OCI-LY7 (cell line): ENCODE measurements around the gene GALNT9. TPM values are rescaled to one million over a fixed set of nuclear protein-coding genes. Genes with fewer than 3 reads are reported as not detected.
A peak's percentile ranks its signal among the peaks of the same experiment; 100 is the strongest.

Experiments
- BruUV-seq: library from RNA; stranded (reverse); fragments of 400-500 nt; replicated peaks from 2 replicates; lab custom pipeline; 2021; lab: Mats Ljungman, UMichigan
- CTCF ChIA-PET: fragments of 300-600 bp; sonication (Branson Sonifier 250); formaldehyde crosslinking; loops from one replicate; lab custom pipeline; 2022; ENCODE audit warnings: antibody characterized with exemption; ENCODE audit not compliant: unreplicated experiment; lab: Charles Lee
- POLR2A ChIA-PET: fragments of 300-600 bp; sonication (Branson Sonifier 250); formaldehyde crosslinking; loops from one replicate; lab custom pipeline; 2022; ENCODE audit warnings: antibody characterized with exemption; lab: Charles Lee
- DNase-seq: peaks from one replicate; pipeline ENCODE4 v3.0.0-alpha.2; 2015; ENCODE audit warnings: low spot score
- H2AFZ ChIP-seq: fragments of 200-600 bp; sonication (generic), shearing (Covaris generic); 2 replicates; pipeline ENCODE4 v1.6.1; 2014; ENCODE audit warnings: mild to moderate bottlenecking, antibody characterized with exemption, low read length, moderate library complexity
- H3K27ac ChIP-seq: fragments of 200-600 bp; sonication (generic); 2 replicates; pipeline ENCODE4 v1.5.1; 2014; ENCODE audit warnings: mixed run types, low read depth, mild to moderate bottlenecking, moderate library complexity, low read length, inconsistent platforms; ENCODE audit not compliant: poor library complexity, severe bottlenecking
- H3K36me3 ChIP-seq: fragments of 200-600 bp; sonication (generic); 2 replicates; pipeline ENCODE4 v1.6.1; 2014; ENCODE audit warnings: mild to moderate bottlenecking, antibody characterized with exemption, low read length, moderate library complexity, mixed read lengths; ENCODE audit not compliant: insufficient read depth
- H3K4me1 ChIP-seq: fragments of 200-600 bp; sonication (generic); 2 replicates; pipeline ENCODE4 v1.5.1; 2014; ENCODE audit warnings: mild to moderate bottlenecking, low read length; ENCODE audit not compliant: insufficient read depth, poor library complexity, severe bottlenecking
- H3K4me2 ChIP-seq: fragments of 200-600 bp; sonication (generic); 2 replicates; pipeline ENCODE4 v1.6.1; 2014; ENCODE audit warnings: mild to moderate bottlenecking, low read length
- H3K4me3 ChIP-seq: fragments of 200-600 bp; sonication (generic); 2 replicates; pipeline ENCODE4 v1.5.1; 2014; ENCODE audit warnings: mild to moderate bottlenecking, low read depth, low read length; ENCODE audit not compliant: poor library complexity, severe bottlenecking
- H3K79me2 ChIP-seq: fragments of 200-600 bp; sonication (generic); 2 replicates; pipeline ENCODE4 v1.6.1; 2016; ENCODE audit warnings: low read depth, mild to moderate bottlenecking, low read length, moderate library complexity, mixed read lengths; ENCODE audit not compliant: insufficient read depth
- H3K9me2 ChIP-seq: fragments of 200-600 bp; sonication (generic); 2 replicates; pipeline ENCODE4 v1.6.1; 2016; ENCODE audit warnings: mild to moderate bottlenecking, low read length, mixed read lengths; ENCODE audit not compliant: insufficient read depth
- H3K9me3 ChIP-seq: fragments of 200-600 bp; sonication (generic); 2 replicates; pipeline ENCODE4 v1.6.1; 2014; ENCODE audit warnings: mild to moderate bottlenecking, mixed run types, low read length, mixed read lengths
- H4K20me1 ChIP-seq: fragments of 200-600 bp; sonication (generic); 2 replicates; pipeline ENCODE4 v1.6.1; 2014; ENCODE audit warnings: mild to moderate bottlenecking, antibody characterized with exemption, low read length, moderate library complexity, mixed read lengths; ENCODE audit not compliant: insufficient read depth
- EZH2phosphoT487 ChIP-seq: fragments of 200-600 bp; sonication (generic); IDR thresholded peaks from 2 replicates; pipeline ENCODE4 v1.6.1; 2018; ENCODE audit warnings: low read depth, borderline replicate concordance, mild to moderate bottlenecking, mixed run types, antibody characterized with exemption, low read length, moderate library complexity, mixed read lengths
- intact Hi-C: fragments of 100-400 bp; cut with micrococcal nuclease; formaldehyde crosslinking; loops from one replicate; pipeline ENCODE4 v1.10.0; 2022; ENCODE audit not compliant: unreplicated experiment
- total RNA-seq, 2 experiments: library from RNA; depleted of rRNA in 1 of 2; stranded (reverse); fragments of >200 nt in 1 of 2; shearing (Covaris generic) in 1 of 2; gene quantifications; 2 replicates each; pipeline ENCODE4 v1.2.3, GENCODE V29; 2014 to 2022
- TF ChIP-seq, protein P1 (sequence below): fragments of 200-600 bp; sonication (generic); conservative IDR thresholded peaks from 2 replicates; pipeline ENCODE4 v1.5.1; 2014; ENCODE audit warnings: mild to moderate bottlenecking, antibody characterized with exemption, low read length, moderate library complexity, mixed read lengths

GALNT9 gene
- total RNA-seq, 2 experiments from 2014 or later = 0.28 TPM; not detected in 1

DNA sequence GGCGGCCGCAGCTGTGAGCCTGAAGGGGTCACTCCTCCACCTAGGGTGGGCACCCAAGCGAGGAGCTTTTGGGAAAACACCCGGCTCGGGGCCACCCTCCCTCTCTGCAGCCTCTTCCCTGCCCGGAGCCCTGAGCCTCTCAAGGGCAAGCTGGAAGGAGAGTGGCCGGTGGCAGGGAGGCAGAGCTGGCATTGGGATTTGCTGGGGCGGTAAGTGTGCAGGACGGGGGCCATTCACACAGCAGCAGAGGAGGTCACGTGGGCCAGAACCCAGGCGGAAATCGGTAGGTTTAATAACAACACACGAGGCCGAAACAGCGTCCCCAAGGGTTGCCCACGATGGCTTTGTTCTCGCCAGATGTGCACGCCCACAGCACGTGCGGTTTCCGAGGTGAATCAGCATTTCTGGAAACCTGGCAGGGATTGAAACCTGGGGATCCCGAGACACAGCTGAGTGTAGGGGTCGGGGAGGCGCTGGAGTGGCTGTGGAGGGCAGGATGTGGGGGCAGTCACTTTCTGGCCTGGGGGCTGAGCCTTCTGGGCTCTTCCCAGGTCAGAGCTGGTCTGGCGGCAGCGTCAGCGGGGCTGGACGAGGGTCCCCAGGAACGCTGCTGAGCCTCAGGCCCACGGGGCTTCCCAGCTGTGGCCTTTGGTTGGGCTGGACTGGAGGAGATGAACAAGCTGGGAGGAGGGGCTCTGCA, 161.6 kb downstream of the GALNT9 start:
- no TSS peak for BruUV-seq
- H4K20me1 ChIP-seq = no peaks in the 10 kb centered on the region
- ChIA-PET CTCF (no interaction called here), POLR2A (no interaction called here)
- DNase-seq = peak; percentile 11
- no peak overlapping the region for H2AFZ ChIP-seq
- no peaks in the 10 kb centered on the region for H3K36me3 ChIP-seq
- H3K9me3 ChIP-seq = 0 out of 2 replicates have a peak, but pooled peaks cover 4% of the 10 kb centered on the region
- no peak overlapping the region for H3K4me3 ChIP-seq
- intact Hi-C loops = no loop called here
- H3K79me2 ChIP-seq = no peaks in the 10 kb centered on the region
- no peaks in the 10 kb centered on the region for H3K4me1 ChIP-seq
- no peak overlapping the region for H3K27ac ChIP-seq
- TF ChIP-seq, protein P1, sequence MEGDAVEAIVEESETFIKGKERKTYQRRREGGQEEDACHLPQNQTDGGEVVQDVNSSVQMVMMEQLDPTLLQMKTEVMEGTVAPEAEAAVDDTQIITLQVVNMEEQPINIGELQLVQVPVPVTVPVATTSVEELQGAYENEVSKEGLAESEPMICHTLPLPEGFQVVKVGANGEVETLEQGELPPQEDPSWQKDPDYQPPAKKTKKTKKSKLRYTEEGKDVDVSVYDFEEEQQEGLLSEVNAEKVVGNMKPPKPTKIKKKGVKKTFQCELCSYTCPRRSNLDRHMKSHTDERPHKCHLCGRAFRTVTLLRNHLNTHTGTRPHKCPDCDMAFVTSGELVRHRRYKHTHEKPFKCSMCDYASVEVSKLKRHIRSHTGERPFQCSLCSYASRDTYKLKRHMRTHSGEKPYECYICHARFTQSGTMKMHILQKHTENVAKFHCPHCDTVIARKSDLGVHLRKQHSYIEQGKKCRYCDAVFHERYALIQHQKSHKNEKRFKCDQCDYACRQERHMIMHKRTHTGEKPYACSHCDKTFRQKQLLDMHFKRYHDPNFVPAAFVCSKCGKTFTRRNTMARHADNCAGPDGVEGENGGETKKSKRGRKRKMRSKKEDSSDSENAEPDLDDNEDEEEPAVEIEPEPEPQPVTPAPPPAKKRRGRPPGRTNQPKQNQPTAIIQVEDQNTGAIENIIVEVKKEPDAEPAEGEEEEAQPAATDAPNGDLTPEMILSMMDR = no peak
- no peak for TF ChIP-seq EZH2phosphoT487
- no peak overlapping the region for H3K4me2 ChIP-seq
- H3K9me2 ChIP-seq = no peaks in the 10 kb centered on the region

DNA sequence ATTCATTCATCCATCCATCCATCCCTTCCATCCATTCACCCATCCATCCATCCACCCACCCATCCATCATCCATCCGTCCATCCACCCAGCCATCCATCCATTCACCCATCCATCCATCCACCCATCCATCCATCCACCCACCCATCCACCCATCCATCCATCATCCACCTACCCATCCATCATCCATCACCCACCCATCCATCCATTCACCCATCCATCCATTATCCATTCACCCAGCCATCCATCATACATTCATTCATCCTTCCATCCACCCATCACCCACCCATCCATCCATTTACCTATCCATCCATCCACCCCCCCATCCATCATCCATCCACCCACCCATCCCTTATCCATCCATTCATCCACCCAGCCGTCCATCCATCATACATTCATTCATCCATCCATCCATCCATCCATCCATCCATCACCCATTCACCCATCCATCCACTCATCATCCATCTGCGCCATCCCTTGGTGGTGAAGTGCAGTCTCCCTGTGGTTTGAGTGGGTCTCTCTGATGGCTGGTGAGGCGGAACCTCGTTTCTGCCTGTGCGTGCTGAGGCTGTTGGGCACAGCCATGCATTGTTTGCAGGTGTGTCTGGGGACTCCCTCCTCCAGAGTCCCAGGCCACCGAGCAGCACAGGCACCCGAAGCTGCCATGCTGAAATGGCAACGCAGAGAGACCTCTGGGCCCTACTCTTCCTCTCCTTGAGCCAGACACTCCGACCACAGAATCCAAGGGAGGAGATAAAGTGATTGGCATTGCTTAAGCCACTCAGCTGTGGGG, 162.4 kb downstream of the GALNT9 start:
- Histone ChIP-seq H3K4me3 (no peak overlapping the region), H3K36me3 (no peaks in the 10 kb centered on the region), H3K27ac (no peak overlapping the region), H3K9me3 (0 out of 2 replicates have a peak, but pooled peaks cover 4% of the 10 kb centered on the region), H3K4me2 (no peak overlapping the region), H3K79me2 (no peaks in the 10 kb centered on the region), H2AFZ (no peak overlapping the region), H3K4me1 (no peaks in the 10 kb centered on the region), H4K20me1 (no peaks in the 10 kb centered on the region), H3K9me2 (no peaks in the 10 kb centered on the region)
- TF ChIP-seq, protein P1 = no peak
- TF ChIP-seq EZH2phosphoT487 = no peak
- ChIA-PET CTCF (no interaction called here), POLR2A (no interaction called here)
- TSS peak; percentile 64 for BruUV-seq
- DNase-seq = no peak
- intact Hi-C loops = no loop called here

DNA sequence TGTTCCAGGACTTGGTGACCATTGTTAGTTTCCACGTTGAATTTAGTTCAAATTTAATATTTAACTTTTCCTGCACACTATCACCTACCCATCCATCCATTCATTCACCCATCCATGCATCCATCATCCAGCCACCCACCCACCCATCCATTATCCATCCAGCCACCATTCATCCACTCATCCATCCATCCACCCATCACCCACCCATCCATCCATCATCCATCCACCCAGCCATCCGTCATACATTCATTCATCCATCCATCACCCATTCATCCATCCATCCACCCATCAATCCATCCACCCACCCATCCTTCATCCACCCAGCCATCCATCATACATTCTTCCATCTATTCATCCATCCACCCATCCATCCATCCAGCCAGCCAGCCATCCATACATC, 163.3 kb downstream of the GALNT9 start:
- no peak for DNase-seq
- no TSS peak for BruUV-seq
- no peak overlapping the region for H2AFZ ChIP-seq
- no peaks in the 10 kb centered on the region for H3K9me2 ChIP-seq
- TF ChIP-seq, protein P1 = no peak
- no peak overlapping the region for H3K4me2 ChIP-seq
- no peak overlapping the region for H3K27ac ChIP-seq
- ChIA-PET POLR2A (no interaction called here), CTCF (no interaction called here)
- intact Hi-C loops = no loop called here
- no peaks in the 10 kb centered on the region for H3K4me1 ChIP-seq
- no peaks in the 10 kb centered on the region for H4K20me1 ChIP-seq
- no peak overlapping the region for H3K4me3 ChIP-seq
- H3K36me3 ChIP-seq = no peaks in the 10 kb centered on the region
- H3K9me3 ChIP-seq = 0 out of 2 replicates have a peak, but pooled peaks cover 4% of the 10 kb centered on the region
- H3K79me2 ChIP-seq = no peaks in the 10 kb centered on the region
